ENCODE data around the gene SACS. TPM values are rescaled to one million over a fixed set of nuclear protein-coding genes. Genes with fewer than 3 reads are reported as not detected.

SACS gene
- total RNA-seq, result 10 to 100 TPM; 12.9 to 32.9 (median 23.5) TPM

- 8 to 12% methylated on average over 26 of the region's 26 CpGs for WGBS, 2 donors
- no peak for DNase-seq (ENCODE audit: low spot score in 2 of 2)
- TF ChIP-seq EP300 (IDR thresholded peaks at IDR 0.05) (no peak), POLR2A (IDR thresholded peaks at IDR 0.05) (no peak), CTCF (IDR thresholded peaks at IDR 0.05) (no peak)
- no peak within 1 kb of the TSS for H3K27ac ChIP-seq
- H3K27me3 ChIP-seq, result no peaks in the 10 kb centered on the region
- H3K4me1 ChIP-seq, result peaks cover 0 to 15% (median 0%) of the 10 kb centered on the region in 4 donors
- no peaks in the 10 kb centered on the region for H3K9me3 ChIP-seq
- H3K4me3 ChIP-seq, result peak within 1 kb of the TSS; percentile 12 to 46 (median 30)
- H3K36me3 ChIP-seq, result no peaks in the 10 kb centered on the region
These were observed at the start of gene SACS for GRCh38 chr13:23433171-23434153. Gene SACS (minus strand): TSS chr13:23433702. CDS start chr13:23411239, 22,463 bp downstream.

GRCh38 chr13:23480324-23480723 lies 46.8 kb upstream of the SACS start:
- H3K9me3 ChIP-seq, result peaks cover 0 to 19% (median 3%) of the 10 kb centered on the region in 4 donors
- no peak for DNase-seq (ENCODE audit: low spot score in 2 of 2)
- 93 to 95% methylated on average over 1 of the region's 1 CpG for WGBS, 2 donors
- H3K36me3 ChIP-seq, result no peaks in the 10 kb centered on the region
- H3K4me1 ChIP-seq, result no peaks in the 10 kb centered on the region
- H3K27ac ChIP-seq, result no peak overlapping the region
- H3K4me3 ChIP-seq, result no peak overlapping the region
- no peaks in the 10 kb centered on the region for H3K27me3 ChIP-seq
- TF ChIP-seq EP300 (IDR thresholded peaks at IDR 0.05), result no peak
- TF ChIP-seq CTCF (IDR thresholded peaks at IDR 0.05), result no peak
- no peak for TF ChIP-seq POLR2A (IDR thresholded peaks at IDR 0.05)

- DNase-seq (ENCODE audit: low spot score in 2 of 2), result no peak
- no peak for TF ChIP-seq EP300 (IDR thresholded peaks at IDR 0.05)
- TF ChIP-seq CTCF (IDR thresholded peaks at IDR 0.05), result no peak
- TF ChIP-seq POLR2A (IDR thresholded peaks at IDR 0.05), result no peak
- H3K9me3 ChIP-seq, result peaks cover 0 to 19% (median 3%) of the 10 kb centered on the region in 4 donors
These were observed 43.6 kb upstream of the SACS start for GRCh38 chr13:23477101-23477500.

GRCh38 chr13:23473221-23473620 lies 39.7 kb upstream of the SACS start:
- Histone ChIP-seq H3K4me3 (no peak overlapping the region), H3K36me3 (no peaks in the 10 kb centered on the region), H3K9me3 (no peaks in the 10 kb centered on the region), H3K27ac (no peak overlapping the region), H3K27me3 (no peaks in the 10 kb centered on the region), H3K4me1 (peaks cover 0 to 9% (median 0%) of the 10 kb centered on the region in 4 donors)
- no peak for DNase-seq (ENCODE audit: low spot score in 2 of 2)
- TF ChIP-seq POLR2A (IDR thresholded peaks at IDR 0.05) (no peak), EP300 (IDR thresholded peaks at IDR 0.05) (no peak), CTCF (IDR thresholded peaks at IDR 0.05) (no peak)
- 91 to 93% methylated on average over 5 of the region's 5 CpGs for WGBS, 2 donors

More at GRCh38 chr13:23477101-23477500, 43.6 kb upstream of the SACS start:
- Histone ChIP-seq H3K27ac (peak overlapping the region in 2 of 4 donors; percentile 22 to 24), H3K4me1 (no peaks in the 10 kb centered on the region), H3K27me3 (no peaks in the 10 kb centered on the region), H3K36me3 (no peaks in the 10 kb centered on the region), H3K4me3 (no peak overlapping the region)

- Histone ChIP-seq H3K36me3 (no peaks in the 10 kb centered on the region), H3K4me1 (peaks cover 0 to 14% (median under 1%) of the 10 kb centered on the region in 4 donors), H3K4me3 (no peak overlapping the region), H3K27ac (peak overlapping the region in 3 of 4 donors; percentile 13 to 66 (median 58)), H3K9me3 (no peaks in the 10 kb centered on the region), H3K27me3 (no peaks in the 10 kb centered on the region)
- no peak for DNase-seq (ENCODE audit: low spot score in 2 of 2)
- no peak for TF ChIP-seq EP300 (IDR thresholded peaks at IDR 0.05)
- no peak for TF ChIP-seq POLR2A (IDR thresholded peaks at IDR 0.05)
- WGBS, 2 donors, result 73 to 77% methylated on average over 4 of the region's 4 CpGs
These were observed 38.7 kb upstream of the SACS start for GRCh38 chr13:23472189-23472588.
